Loucy (cell line): Measurements from ENCODE around the gene RHBDD3.
A peak's percentile ranks its signal among the peaks of the same experiment; 100 is the strongest.

ENCODE experiments used
- H2AFZ ChIP-seq: fragments of 200-600 bp; sonication (generic); 2 replicates; pipeline ENCODE4 v1.6.0; 2016; ENCODE audit warnings: antibody characterized with exemption, mild to moderate bottlenecking, low read length, moderate library complexity
- H3F3A ChIP-seq: fragments of 200-600 bp; 2 replicates; pipeline ENCODE4 v1.6.0; 2016; ENCODE audit warnings: antibody characterized with exemption, low read depth, mild to moderate bottlenecking
- H3K27me3 ChIP-seq: fragments of 200-600 bp; sonication (generic); 2 replicates; pipeline ENCODE4 v1.6.1; 2014; ENCODE audit warnings: low read length, mild to moderate bottlenecking; ENCODE audit not compliant: insufficient read depth, poor library complexity, severe bottlenecking
- H3K36me3 ChIP-seq: fragments of 200-600 bp; sonication (generic); 2 replicates; pipeline ENCODE4 v1.6.1; 2016; ENCODE audit warnings: low read length; ENCODE audit not compliant: insufficient read depth
- H3K4me1 ChIP-seq: fragments of 200-600 bp; sonication (generic); 2 replicates; pipeline ENCODE4 v1.5.1; 2014; ENCODE audit warnings: low read length, mild to moderate bottlenecking; ENCODE audit not compliant: insufficient read depth, poor library complexity, severe bottlenecking
- H3K4me2 ChIP-seq: fragments of 200-600 bp; sonication (generic); 2 replicates; pipeline ENCODE4 v1.6.0; 2014; ENCODE audit warnings: antibody characterized with exemption, low read length, low read depth, mild to moderate bottlenecking; ENCODE audit not compliant: poor library complexity, severe bottlenecking
- H3K4me3 ChIP-seq: fragments of 200-600 bp; sonication (generic); 2 replicates; pipeline ENCODE4 v1.5.1; 2014; ENCODE audit warnings: low read length, mild to moderate bottlenecking, mixed read lengths; ENCODE audit not compliant: poor library complexity, severe bottlenecking
- H3K79me2 ChIP-seq: fragments of 200-600 bp; sonication (generic); 2 replicates; pipeline ENCODE4 v1.6.1; 2014; ENCODE audit warnings: low read length; ENCODE audit not compliant: insufficient read depth
- H3K9ac ChIP-seq: fragments of 200-600 bp; sonication (generic); 2 replicates; pipeline ENCODE4 v1.6.0; 2014; ENCODE audit warnings: mild to moderate bottlenecking, low read depth, low read length, moderate library complexity; ENCODE audit not compliant: poor library complexity, severe bottlenecking
- H3K9me2 ChIP-seq: fragments of 200-600 bp; sonication (generic); replicated peaks from 2 replicates; pipeline ENCODE4 v1.6.1; 2016; ENCODE audit warnings: low read depth, low read length, mixed read lengths
- H3K9me3 ChIP-seq: fragments of 200-600 bp; sonication (generic); 2 replicates; pipeline ENCODE4 v1.6.1; 2014; ENCODE audit warnings: mild to moderate bottlenecking, antibody characterized with exemption, low read length, low read depth; ENCODE audit not compliant: insufficient read depth
- H4K20me1 ChIP-seq: fragments of 200-600 bp; sonication (generic); 2 replicates; pipeline ENCODE4 v1.6.0; 2014; ENCODE audit warnings: antibody characterized with exemption, low read length, mild to moderate bottlenecking; ENCODE audit not compliant: insufficient read depth, poor library complexity, severe bottlenecking
- CTCF ChIP-seq: fragments of 200-600 bp; sonication (generic); conservative IDR thresholded peaks from 2 replicates; pipeline ENCODE4 v1.5.1; 2014; ENCODE audit warnings: mild to moderate bottlenecking, antibody characterized with exemption, low read length
- EZH2phosphoT487 ChIP-seq: fragments of 200-600 bp; IDR thresholded peaks from 2 replicates; pipeline ENCODE4 v1.6.1; 2018; ENCODE audit warnings: antibody characterized with exemption, mild to moderate bottlenecking, moderate library complexity, borderline replicate concordance

RHBDD3 gene

GRCh38 chr22:29260031-29260560, 7.7 kb downstream of the RHBDD3 start:
- TF ChIP-seq EZH2phosphoT487 = no peak
- no peak for TF ChIP-seq CTCF
- Histone ChIP-seq H3K9ac (no peak overlapping the region), H3K9me3 (no peaks in the 10 kb centered on the region), H3K4me2 (no peak overlapping the region), H3F3A (0 out of 2 replicates have a peak, but pooled peaks cover 3% of the 10 kb centered on the region), H3K9me2 (no peaks in the 10 kb centered on the region), H4K20me1 (no peaks in the 10 kb centered on the region), H3K4me3 (no peak overlapping the region), H3K27me3 (no peaks in the 10 kb centered on the region), H3K79me2 (peaks cover under 1% of the 10 kb centered on the region; the same call in 1 of the 2 replicates), H2AFZ (no peak overlapping the region), H3K4me1 (no peaks in the 10 kb centered on the region), H3K36me3 (peaks cover 59% of the 10 kb centered on the region; the same call in 1 of the 2 replicates)

- Histone ChIP-seq H4K20me1 (no peaks in the 10 kb centered on the region), H3F3A (0 out of 2 replicates have a peak, but pooled peaks cover 3% of the 10 kb centered on the region), H3K9me2 (no peaks in the 10 kb centered on the region), H3K9me3 (no peaks in the 10 kb centered on the region), H3K4me3 (no peak overlapping the region), H3K4me1 (no peaks in the 10 kb centered on the region), H3K36me3 (peaks cover 62% of the 10 kb centered on the region; the same call in 1 of the 2 replicates), H3K79me2 (no peaks in the 10 kb centered on the region; the same call in 1 of the 2 replicates), H2AFZ (no peak overlapping the region), H3K27me3 (no peaks in the 10 kb centered on the region), H3K4me2 (no peak overlapping the region), H3K9ac (no peak overlapping the region)
- TF ChIP-seq CTCF = peak; percentile 27; the same call in 1 of the 2 replicates
- no peak for TF ChIP-seq EZH2phosphoT487
These were observed 8.4 kb downstream of the RHBDD3 start for GRCh38 chr22:29259253-29259899.

GRCh38 chr22:29258407-29259252, 9.2 kb downstream of the RHBDD3 start:
- Histone ChIP-seq H3K4me3 (no peak overlapping the region), H3K4me1 (no peaks in the 10 kb centered on the region), H4K20me1 (no peaks in the 10 kb centered on the region), H3K27me3 (no peaks in the 10 kb centered on the region), H3K9me3 (no peaks in the 10 kb centered on the region), H3K9me2 (no peaks in the 10 kb centered on the region), H3K79me2 (no peaks in the 10 kb centered on the region), H2AFZ (no peak overlapping the region), H3K36me3 (peaks cover 67% of the 10 kb centered on the region; the same call in 1 of the 2 replicates), H3K4me2 (no peak overlapping the region), H3F3A (0 out of 2 replicates have a peak, but pooled peaks cover 3% of the 10 kb centered on the region), H3K9ac (no peak overlapping the region)
- TF ChIP-seq EZH2phosphoT487 (no peak), CTCF (no peak)
